Measurements from ENCODE around the gene CD200.

CD200 gene

DNA sequence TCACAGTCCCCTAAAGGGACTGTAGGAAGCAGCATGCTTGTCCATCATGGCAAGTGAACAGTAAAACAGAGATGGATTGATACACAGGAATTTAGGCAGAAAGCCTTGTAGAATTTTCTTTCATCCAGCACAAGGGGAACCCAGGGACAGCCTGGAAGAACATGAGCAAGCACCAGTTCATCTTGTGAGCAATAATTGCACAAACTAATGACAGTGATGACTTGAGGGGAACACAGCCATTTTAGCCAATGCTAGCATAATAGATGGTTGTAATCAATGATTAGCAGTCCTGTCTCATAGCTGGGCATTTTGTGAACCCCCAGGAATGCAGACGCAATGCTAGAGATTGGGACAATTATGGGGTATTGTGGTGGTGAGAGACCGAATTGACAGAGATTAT lies 6.7 kb downstream of the CD200 start:
- H3K4me3 ChIP-seq (ENCODE audit: low read depth, low read length) = no peak overlapping the region
- no peak for DNase-seq
- H3K36me3 ChIP-seq = no peaks in the 10 kb centered on the region
- H3K9me3 ChIP-seq (ENCODE audit: severe bottlenecking) = peaks cover 3% of the 10 kb centered on the region
- peaks cover 29% of the 10 kb centered on the region for H3K27me3 ChIP-seq (ENCODE audit: insufficient read depth, low read depth, severe bottlenecking)
- TF ChIP-seq, protein P1, sequence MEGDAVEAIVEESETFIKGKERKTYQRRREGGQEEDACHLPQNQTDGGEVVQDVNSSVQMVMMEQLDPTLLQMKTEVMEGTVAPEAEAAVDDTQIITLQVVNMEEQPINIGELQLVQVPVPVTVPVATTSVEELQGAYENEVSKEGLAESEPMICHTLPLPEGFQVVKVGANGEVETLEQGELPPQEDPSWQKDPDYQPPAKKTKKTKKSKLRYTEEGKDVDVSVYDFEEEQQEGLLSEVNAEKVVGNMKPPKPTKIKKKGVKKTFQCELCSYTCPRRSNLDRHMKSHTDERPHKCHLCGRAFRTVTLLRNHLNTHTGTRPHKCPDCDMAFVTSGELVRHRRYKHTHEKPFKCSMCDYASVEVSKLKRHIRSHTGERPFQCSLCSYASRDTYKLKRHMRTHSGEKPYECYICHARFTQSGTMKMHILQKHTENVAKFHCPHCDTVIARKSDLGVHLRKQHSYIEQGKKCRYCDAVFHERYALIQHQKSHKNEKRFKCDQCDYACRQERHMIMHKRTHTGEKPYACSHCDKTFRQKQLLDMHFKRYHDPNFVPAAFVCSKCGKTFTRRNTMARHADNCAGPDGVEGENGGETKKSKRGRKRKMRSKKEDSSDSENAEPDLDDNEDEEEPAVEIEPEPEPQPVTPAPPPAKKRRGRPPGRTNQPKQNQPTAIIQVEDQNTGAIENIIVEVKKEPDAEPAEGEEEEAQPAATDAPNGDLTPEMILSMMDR (IDR thresholded peaks at IDR 0.05; ENCODE audit: low read depth, low read length) = no peak
- H3K27ac ChIP-seq = no peak overlapping the region

DNA sequence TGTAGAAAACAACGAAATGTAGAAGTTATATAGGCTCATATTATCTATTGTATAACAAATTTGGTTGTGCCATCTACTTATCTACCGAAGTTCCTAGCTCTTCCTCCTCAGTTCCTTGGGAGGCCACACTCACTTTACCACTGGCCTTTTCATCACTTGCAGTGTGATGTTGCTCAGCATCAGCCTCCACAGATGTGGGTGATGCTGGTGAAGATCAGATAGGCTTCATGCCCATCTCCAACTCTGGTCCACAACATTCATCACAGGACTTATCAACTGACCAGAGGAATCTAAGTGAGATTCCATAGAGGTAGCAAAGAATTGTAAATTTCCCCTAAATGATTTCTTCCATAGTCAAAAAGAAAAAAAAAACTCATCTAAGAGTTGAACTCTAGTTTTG lies 8.4 kb downstream of the CD200 start:
- H3K9me3 ChIP-seq (ENCODE audit: severe bottlenecking) = peaks cover 3% of the 10 kb centered on the region
- H3K27me3 ChIP-seq (ENCODE audit: insufficient read depth, low read depth, severe bottlenecking) = peaks cover 26% of the 10 kb centered on the region
- no peak overlapping the region for H3K4me3 ChIP-seq (ENCODE audit: low read depth, low read length)
- no peak overlapping the region for H3K27ac ChIP-seq
- H3K36me3 ChIP-seq = no peaks in the 10 kb centered on the region
- TF ChIP-seq, protein P1 (IDR thresholded peaks at IDR 0.05; ENCODE audit: low read depth, low read length) = no peak
- no peak for DNase-seq

DNA sequence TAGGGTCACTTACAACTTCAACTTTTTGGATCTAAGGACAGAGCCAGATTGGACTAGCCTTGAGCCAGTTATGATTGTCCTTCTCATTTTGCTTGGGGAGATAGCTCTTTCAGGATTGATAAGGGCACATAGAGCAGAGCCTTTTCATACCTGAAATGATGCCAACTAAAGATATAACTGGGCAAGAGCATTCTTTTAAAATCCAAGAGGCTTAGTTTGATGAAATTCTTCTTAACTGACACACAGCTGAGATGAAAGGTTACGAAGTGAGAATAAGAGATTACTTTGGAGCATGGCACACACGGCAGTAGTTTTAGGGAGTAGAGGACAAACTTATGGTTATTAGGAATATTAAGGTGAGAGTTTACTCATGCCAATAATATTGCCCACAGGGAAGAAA lies 12.7 kb downstream of the CD200 start:
- TF ChIP-seq, protein P1 (IDR thresholded peaks at IDR 0.05; ENCODE audit: low read depth, low read length) = no peak
- Histone ChIP-seq H3K9me3 (ENCODE audit: severe bottlenecking) (peaks cover 3% of the 10 kb centered on the region), H3K36me3 (no peaks in the 10 kb centered on the region), H3K27ac (no peak overlapping the region), H3K4me3 (ENCODE audit: low read depth, low read length) (no peak overlapping the region), H3K27me3 (ENCODE audit: insufficient read depth, low read depth, severe bottlenecking) (peaks cover 14% of the 10 kb centered on the region)
- DNase-seq = no peak

DNA sequence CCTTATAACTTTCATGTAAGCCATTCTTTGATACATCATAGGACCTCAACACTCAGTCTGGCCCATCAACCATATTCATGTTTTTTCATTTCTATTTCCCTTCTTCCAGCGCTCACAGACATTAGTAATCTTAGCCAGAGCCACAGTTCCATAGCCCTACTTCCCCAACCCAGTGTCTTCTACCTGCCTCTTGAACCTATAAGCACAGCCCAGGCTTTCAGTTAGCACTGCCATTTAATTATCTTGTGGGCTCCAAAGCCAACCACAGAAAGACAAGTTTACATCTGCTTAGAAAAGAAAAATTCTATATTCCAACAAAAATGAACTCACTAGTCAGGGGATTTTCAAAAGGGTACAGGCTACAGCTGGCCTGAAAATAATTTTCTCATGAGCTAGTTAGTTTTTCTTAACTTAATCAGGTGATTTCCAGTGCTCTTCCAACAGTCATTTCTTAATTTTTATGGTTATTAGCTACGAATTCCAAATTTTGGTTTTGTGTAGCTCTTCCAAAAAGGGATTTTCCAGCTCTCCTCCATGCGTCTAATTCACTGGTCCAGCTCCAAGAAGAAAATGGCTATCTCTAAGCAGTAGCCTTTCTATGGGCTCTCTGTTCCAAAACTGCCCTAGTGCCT lies 13.7 kb downstream of the CD200 start:
- TF ChIP-seq, protein P1 (IDR thresholded peaks at IDR 0.05; ENCODE audit: low read depth, low read length) = no peak
- no peak for DNase-seq

DNA sequence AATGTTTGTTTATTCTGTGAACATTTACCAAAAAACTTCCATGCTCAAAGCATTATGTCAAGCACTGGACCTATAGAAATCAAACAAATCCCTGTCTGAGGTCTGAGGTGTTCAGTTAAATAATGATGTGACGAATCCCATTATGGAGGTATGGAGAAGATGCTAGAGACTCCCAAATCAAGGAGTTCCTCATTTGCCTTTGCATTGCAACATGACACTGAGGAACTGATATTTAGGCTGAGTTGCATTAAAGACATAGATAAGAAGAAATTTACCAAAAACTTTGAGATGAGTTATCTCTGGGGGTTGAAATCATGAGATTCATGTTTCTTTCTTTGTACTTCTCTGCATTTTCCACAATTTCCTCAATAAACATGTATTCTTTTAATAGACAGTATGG lies 16.0 kb downstream of the CD200 start:
- TF ChIP-seq, protein P1 (IDR thresholded peaks at IDR 0.05; ENCODE audit: low read depth, low read length) = no peak
- no peak for DNase-seq
- no peak overlapping the region for H3K4me3 ChIP-seq (ENCODE audit: low read depth, low read length)
- peaks cover 11% of the 10 kb centered on the region for H3K27me3 ChIP-seq (ENCODE audit: insufficient read depth, low read depth, severe bottlenecking)
- peaks cover 3% of the 10 kb centered on the region for H3K9me3 ChIP-seq (ENCODE audit: severe bottlenecking)
- no peak overlapping the region for H3K27ac ChIP-seq
- H3K36me3 ChIP-seq = no peaks in the 10 kb centered on the region

More for the DNA sequence above, 13.7 kb downstream of the CD200 start:
- Histone ChIP-seq H3K4me3 (ENCODE audit: low read depth, low read length) (no peak overlapping the region), H3K9me3 (ENCODE audit: severe bottlenecking) (peaks cover 3% of the 10 kb centered on the region), H3K36me3 (no peaks in the 10 kb centered on the region), H3K27ac (no peak overlapping the region), H3K27me3 (ENCODE audit: insufficient read depth, low read depth, severe bottlenecking) (peaks cover 11% of the 10 kb centered on the region)

DNA sequence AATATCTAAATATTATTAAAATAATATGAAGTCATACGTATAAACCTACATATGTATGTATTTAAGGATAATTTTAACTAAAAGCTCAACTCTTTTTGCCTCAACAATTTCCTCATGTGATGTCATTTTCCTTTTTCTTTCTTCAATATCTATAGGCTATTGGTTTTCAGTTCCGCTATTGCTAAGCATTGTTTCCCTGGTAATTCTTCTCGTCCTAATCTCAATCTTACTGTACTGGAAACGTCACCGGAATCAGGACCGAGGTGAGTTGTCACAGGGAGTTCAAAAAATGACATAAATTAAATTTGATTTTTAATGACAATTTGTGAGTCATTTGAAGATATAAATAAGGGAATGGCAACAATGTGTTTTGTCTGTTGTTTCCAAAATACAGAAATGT lies 16.6 kb downstream of the CD200 start:
- no peak overlapping the region for H3K4me3 ChIP-seq (ENCODE audit: low read depth, low read length)
- TF ChIP-seq, protein P1 (IDR thresholded peaks at IDR 0.05; ENCODE audit: low read depth, low read length) = no peak
- H3K9me3 ChIP-seq (ENCODE audit: severe bottlenecking) = no peaks in the 10 kb centered on the region
- no peaks in the 10 kb centered on the region for H3K36me3 ChIP-seq
- H3K27me3 ChIP-seq (ENCODE audit: insufficient read depth, low read depth, severe bottlenecking) = peaks cover 11% of the 10 kb centered on the region
- no peak overlapping the region for H3K27ac ChIP-seq
- DNase-seq = no peak

Measured in WERI-Rb-1 (cell line).